Coronary artery (tissue), 2 donors: ENCODE measurements around the gene ANO3.

Source experiments
- DNase-seq: peaks from one replicate; pipeline ENCODE4 v3.0.0-alpha.2; 2017; ENCODE audit warnings: low spot score
- H3K27ac ChIP-seq, 2 donors: fragments of 200-600 bp; sonication (generic); one replicate each; pipeline ENCODE4 v1.5.1; 2016 to 2019
- H3K4me3 ChIP-seq: fragments of 200-600 bp; sonication (generic); 2 replicates; pipeline ENCODE4 v1.5.1; 2016; ENCODE audit warnings: mild to moderate bottlenecking, moderate library complexity
- TF ChIP-seq, protein P1 (sequence below): fragments of 200-600 bp; sonication (generic); IDR thresholded peaks from one replicate; pipeline ENCODE4 v1.5.1; 2019; ENCODE audit warnings: antibody characterized with exemption

Gene ANO3

GRCh38 chr11:26512196-26512595 lies 180.3 kb downstream of the ANO3 start:
- TF ChIP-seq, protein P1, sequence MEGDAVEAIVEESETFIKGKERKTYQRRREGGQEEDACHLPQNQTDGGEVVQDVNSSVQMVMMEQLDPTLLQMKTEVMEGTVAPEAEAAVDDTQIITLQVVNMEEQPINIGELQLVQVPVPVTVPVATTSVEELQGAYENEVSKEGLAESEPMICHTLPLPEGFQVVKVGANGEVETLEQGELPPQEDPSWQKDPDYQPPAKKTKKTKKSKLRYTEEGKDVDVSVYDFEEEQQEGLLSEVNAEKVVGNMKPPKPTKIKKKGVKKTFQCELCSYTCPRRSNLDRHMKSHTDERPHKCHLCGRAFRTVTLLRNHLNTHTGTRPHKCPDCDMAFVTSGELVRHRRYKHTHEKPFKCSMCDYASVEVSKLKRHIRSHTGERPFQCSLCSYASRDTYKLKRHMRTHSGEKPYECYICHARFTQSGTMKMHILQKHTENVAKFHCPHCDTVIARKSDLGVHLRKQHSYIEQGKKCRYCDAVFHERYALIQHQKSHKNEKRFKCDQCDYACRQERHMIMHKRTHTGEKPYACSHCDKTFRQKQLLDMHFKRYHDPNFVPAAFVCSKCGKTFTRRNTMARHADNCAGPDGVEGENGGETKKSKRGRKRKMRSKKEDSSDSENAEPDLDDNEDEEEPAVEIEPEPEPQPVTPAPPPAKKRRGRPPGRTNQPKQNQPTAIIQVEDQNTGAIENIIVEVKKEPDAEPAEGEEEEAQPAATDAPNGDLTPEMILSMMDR: no peak
- Histone ChIP-seq H3K27ac (no peak overlapping the region), H3K4me3 (no peak overlapping the region)
- no peak for DNase-seq

DNA sequence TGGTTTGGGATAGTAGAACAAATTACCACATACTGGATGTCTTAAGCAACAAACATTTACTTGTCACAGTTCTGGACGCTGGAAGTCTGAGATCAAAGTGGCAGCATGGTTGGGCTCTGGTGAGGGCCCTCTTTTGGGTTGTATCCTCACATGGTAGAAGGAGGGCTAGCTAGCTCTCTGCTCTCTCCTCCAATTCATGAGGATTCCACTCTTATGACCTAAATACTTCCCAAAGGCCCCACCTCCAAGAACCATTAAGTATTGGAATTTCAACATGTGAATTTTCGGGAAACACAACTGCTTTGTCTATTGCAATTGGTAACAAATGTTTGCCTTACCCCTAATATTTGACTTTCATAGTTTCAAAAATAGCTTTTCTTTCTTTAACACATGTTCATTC lies 187.5 kb downstream of the ANO3 start:
- no peak for DNase-seq
- H3K27ac ChIP-seq: no peak overlapping the region
- H3K4me3 ChIP-seq: no peak overlapping the region
- TF ChIP-seq, protein P1: no peak

DNA sequence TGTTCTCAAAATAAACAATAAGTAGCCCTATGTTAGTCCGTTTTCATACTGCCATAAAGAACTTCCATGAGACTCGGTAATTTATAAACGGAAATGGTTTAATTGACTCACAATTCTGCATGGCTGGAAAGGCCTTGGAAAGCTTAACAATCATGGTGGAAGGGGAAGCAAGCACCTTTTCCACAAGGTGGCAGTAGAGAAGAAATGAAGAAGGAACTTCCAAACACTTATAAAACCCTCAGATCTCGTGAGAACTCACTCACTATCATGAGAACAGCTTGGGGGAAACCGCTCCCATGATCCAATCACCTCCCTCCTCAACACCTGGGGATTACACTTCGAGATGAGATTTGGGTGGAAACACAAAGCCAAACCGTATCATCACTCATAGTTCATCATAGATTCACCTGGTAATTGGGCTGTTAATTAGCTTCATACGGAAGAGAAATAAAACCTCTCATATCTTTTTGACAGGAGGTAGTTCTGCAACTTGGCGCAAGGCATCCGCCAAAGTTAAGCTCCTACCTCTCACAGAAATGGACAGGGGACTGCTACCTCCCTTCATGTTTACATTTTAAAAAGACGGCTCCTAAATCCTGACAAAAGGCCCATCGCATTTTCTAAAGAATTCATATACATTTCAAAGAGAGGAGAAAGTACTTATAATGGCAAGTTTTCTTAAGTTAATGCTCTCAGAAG lies 191.1 kb downstream of the ANO3 start:
- no peak for DNase-seq
- TF ChIP-seq, protein P1: no peak
- Histone ChIP-seq H3K27ac (no peak overlapping the region), H3K4me3 (no peak overlapping the region)

- Histone ChIP-seq H3K27ac (no peak overlapping the region), H3K4me3 (no peak overlapping the region)
- TF ChIP-seq, protein P1: no peak
- DNase-seq: no peak
Observed at GRCh38 chr11:26527685-26528084, 195.8 kb downstream of the ANO3 start.

DNA sequence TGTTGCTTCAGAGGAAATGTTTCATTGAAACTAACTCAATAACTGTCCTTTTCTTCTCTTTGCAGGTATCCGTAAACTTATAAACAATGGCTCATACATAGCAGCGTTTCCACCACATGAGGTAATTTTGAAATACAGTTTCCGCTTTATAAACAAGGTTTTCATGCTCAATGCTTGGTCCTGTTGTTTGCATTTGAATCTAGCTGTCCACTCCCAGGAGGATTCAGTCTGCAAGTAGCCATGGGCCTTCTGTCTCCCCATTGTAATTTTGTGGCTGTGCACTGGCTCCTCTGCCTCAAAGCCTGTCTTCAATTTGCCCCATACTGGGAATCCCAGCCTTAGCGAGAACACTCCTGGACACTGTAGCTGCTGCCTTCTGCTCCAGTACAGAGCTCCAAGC lies 205.4 kb downstream of the ANO3 start:
- no peak overlapping the region for H3K27ac ChIP-seq
- DNase-seq: no peak
- TF ChIP-seq, protein P1: no peak
- H3K4me3 ChIP-seq: no peak overlapping the region

DNA sequence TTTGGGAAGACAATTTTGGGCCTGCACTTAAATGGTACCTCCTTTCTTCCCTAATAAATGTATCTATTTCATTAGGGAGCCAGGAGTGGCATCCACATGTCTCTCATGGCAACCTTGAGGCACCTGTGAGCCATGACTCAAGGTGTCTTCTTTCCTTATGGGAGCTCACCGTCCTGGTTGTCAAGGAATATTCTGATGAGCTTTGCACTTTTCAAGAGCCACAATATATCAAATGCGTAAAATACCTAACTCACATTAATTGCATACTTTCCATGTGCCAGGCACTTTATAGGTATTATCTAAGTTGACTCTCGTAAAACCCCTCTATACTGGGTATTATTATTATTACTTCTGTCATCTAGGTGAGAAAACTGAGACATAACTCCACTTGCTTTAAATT lies 207.6 kb downstream of the ANO3 start:
- no peak for DNase-seq
- TF ChIP-seq, protein P1: no peak
- H3K27ac ChIP-seq: no peak overlapping the region
- no peak overlapping the region for H3K4me3 ChIP-seq

DNA sequence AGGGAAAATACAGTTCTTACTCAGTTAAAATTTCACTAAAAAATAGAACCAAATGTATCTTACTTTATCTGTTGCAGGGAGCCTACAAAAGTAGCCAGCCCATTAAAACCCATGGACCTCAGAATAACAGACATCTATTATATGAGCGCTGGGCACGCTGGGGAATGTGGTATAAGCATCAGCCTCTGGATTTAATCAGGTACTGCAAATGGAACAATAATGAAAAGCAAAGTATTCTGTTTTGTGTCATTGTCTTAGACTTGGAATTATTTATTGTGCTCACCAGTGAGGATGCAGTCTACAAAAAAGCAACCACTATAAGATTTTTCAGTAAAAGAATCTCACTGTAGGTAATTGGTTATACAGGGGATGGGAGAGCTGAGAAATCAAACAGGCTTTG lies 209.9 kb downstream of the ANO3 start:
- DNase-seq: no peak
- Histone ChIP-seq H3K27ac (no peak overlapping the region), H3K4me3 (no peak overlapping the region)
- TF ChIP-seq, protein P1: no peak
